GM18873 (cell line): ENCODE results near the gene TRAPPC12.
"Not testable (repeated sequence)": the region's sequence is repeated elsewhere in the genome, so short reads cannot be mapped to it uniquely, and the experiment has no call there.

Experiments
- ATAC-seq: cut with Tn5 transposase; IDR thresholded peaks from one replicate; pipeline ENCODE4 v1.9.1; 2021; ENCODE audit warnings: mild to moderate bottlenecking, moderate library complexity, moderate number of reproducible peaks; ENCODE audit not compliant: unreplicated experiment, low FRiP score

The TRAPPC12 gene

GRCh38 chr2:3379647-3380534 is at the start of gene TRAPPC12:
TSS of gene TRAPPC12 (plus strand) at chr2:3379694. CDS start at chr2:3387624, 7,930 bp downstream.
- peak; percentile 65 for ATAC-seq

DNA sequence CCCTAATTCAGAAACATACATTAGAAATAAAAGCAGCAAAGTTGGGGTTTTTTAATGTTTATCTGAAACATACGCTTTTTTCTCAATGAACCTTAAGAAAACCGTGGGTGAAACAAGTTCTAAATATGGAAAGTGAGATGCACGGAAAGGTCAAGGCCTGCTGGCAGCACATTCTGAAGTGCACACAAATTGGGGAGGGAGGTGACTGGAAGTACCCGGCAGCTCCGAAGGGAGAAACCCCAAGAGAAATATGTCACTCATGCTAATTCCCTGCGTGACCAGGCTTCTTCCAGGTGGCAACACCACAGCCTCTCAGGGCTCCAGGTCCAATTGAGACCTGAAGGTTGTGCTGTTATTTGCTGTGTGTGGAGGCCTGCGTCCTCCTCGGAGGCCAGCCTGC is 47.4 kb upstream of the TRAPPC12 start:
- ATAC-seq, result no peak

GRCh38 chr2:3334392-3335345 is 44.8 kb upstream of the TRAPPC12 start:
- ATAC-seq, result no peak

- ATAC-seq, result no peak
Measured at GRCh38 chr2:3336844-3337243, 42.6 kb upstream of the TRAPPC12 start.

DNA sequence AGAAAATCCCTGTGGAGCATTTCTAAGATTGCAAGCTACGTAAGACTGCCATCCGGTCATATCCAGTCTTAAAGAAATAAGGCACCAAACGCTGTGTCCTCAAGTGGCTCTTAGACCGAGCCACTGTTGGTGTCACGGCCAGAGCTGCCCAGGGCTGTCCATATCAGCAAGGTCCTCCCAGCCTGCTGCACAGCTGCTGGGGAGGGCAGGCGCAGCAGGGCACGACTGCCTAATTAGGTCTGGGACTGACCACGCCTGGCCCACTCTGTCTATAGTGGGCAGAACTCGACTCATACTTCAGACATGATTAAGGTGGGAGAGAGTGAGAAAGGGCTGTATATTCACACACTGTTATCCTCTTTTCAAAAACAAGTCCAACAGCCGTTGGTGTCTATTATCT is 41.2 kb upstream of the TRAPPC12 start:
- no peak for ATAC-seq

DNA sequence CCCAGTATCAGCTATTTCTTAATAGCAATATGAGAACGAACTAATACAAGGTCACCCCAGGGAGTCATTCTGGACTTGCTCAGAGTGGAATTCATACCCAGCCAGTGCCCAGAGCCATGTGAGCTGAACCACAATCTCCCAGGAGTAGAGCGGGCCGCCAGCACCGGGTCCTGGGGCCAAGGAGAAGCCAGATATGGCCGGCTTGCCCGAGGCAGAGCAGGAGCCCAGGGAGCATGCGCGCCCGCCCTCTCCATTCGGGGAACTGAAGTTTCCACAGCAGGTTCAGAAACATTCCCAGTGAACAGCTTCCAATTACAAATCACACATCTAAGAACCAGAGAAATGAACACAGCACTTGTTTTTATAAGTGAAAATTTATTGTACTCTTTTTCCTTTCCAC is 39.4 kb upstream of the TRAPPC12 start:
- ATAC-seq, result no peak

- no peak for ATAC-seq
Measured at GRCh38 chr2:3341336-3341735, 38.2 kb upstream of the TRAPPC12 start.

DNA sequence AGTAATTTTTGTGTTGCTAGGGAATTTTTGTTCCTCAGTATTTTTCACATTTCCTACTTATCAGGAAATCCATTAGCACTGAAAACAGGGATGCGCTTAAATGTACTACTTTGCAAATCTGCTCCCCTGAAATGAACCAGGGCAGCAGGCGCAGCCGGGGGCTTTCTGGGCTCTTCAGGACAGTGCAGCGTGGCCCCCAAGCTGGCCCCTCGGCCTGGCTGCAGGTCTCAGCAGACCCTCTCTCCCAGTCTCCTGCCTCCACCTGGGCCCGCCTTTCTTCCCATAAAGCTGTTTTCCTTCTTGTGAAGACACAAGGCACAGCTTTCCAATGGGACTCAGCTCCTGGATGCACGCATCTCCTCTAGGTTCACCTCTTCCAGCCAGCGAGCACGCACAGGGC is 37.2 kb upstream of the TRAPPC12 start:
- ATAC-seq, result no peak

GRCh38 chr2:3343012-3343411 is 36.5 kb upstream of the TRAPPC12 start:
- ATAC-seq, result no peak

DNA sequence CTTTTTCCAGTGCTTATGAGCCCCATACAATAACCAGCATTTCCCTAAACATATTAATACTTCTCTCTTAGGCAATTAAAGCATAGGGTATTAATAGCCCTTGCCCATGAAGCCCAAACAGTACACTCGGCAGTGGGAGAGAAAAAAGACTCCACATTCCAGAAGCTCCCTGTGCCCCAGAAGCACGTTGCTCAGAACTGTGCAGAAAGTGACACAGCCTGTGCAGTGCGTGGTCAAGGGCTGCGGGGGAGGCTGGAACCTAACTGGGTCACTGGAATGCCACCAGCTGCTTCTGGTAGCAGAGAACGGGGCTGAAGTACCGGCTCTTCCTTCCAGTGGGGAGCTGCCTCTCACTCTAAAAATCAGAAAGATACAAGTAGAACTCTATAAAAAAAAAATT is 34.6 kb upstream of the TRAPPC12 start:
- ATAC-seq, result no peak

- no peak for ATAC-seq
Measured at GRCh38 chr2:3345621-3346020, 33.9 kb upstream of the TRAPPC12 start.

DNA sequence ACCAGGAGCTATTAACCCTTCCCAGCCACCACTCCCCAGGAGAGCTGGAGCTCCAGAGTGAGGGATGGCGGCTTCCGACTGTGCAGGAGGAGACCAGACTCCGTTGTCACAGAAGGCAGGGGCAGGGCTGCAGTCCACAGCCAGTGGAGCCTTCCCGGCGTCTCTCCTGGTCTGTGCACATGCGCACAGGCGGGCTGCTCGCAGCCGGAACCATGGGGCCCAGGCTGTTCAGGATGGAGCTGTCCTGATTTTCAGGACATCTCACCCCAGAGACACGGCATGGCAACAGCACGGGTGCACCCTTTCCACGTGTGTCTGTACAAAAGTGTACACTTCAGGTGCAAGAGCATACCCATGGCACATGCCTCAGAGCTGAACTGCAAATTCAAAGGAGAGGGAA is 30.7 kb upstream of the TRAPPC12 start:
- no peak for ATAC-seq

DNA sequence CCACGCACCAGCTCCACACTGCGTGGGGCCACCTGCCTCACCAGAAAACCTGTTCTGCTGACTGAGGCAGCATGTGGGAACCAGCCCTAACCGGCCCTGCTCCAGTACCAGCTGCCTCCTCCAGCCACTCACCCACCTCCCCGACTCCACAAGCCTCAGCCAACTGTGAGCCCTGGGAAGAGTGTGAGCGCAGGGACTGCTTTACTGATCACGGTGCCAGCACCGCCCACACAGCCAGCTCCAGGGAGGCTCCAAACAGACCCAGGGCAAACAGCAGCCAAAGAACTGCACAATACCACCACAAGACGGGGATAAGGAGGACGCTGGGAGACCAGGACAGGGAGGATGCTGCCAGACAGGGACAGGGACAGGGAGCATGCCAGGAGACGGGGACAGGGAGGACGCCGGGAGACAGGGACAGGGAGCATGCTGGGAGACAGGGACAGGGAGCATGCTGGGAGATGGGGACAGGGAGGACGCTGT is 30.2 kb upstream of the TRAPPC12 start:
- ATAC-seq, result no peak

GRCh38 chr2:3354986-3355385 is 24.5 kb upstream of the TRAPPC12 start:
- no peak for ATAC-seq

DNA sequence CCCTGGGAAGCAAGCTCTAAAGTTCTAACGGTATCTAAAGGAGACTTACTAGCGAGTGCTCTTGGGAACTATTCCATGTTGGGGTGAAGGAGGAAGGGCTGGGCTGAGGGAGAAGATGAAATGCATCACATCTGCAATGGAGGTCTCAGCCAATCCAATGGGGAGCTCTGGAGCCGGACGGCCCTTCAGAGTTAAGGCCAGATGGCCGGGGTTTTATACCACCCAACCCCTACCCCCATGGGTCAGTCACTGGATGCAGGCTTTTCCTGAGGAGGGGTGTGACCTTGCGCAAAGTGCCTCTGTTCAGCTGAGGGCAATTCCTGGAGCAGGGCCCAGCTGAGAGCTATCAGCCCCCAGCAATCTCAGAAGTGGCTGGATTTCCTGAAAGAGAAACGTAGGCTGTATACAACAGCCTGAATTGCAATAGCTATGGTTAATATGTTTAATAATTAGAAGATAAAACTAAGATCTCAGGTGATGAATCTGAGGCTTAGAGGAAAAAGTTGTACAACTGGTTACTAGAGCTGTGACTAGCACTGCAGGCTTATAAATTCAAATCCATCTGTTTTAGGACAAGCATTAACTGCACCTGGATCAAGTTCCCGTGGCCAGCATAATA is 23.4 kb upstream of the TRAPPC12 start:
- no peak for ATAC-seq

- ATAC-seq, result no peak
Measured at GRCh38 chr2:3356799-3357198, 22.7 kb upstream of the TRAPPC12 start.

GRCh38 chr2:3357446-3357845 is 22.0 kb upstream of the TRAPPC12 start:
- ATAC-seq, result not testable (repeated sequence)

GRCh38 chr2:3357926-3358325 is 21.6 kb upstream of the TRAPPC12 start:
- no peak for ATAC-seq

- no peak for ATAC-seq
Measured at GRCh38 chr2:3361518-3362389, 17.7 kb upstream of the TRAPPC12 start.

DNA sequence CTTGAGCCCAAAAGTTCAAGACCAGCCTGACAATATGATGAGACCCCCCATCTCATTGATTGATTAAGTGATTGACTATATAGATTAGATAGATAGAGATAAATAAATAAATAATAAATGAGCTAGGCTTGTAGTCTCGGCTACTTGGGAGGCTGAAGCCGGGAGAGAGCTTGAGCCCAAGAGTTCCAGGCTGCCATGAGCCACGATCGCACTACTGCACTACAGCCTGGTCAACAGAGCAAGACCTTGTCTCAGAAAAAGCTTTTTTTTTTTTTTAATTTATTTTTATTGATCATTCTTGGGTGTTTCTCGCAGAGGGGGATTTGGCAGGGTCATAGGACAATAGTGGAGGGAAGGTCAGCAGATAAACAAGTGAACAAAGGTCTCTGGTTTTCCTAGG is 14.3 kb upstream of the TRAPPC12 start:
- no peak for ATAC-seq
